RPMI7951 (cell line): ENCODE measurements around the gene RASAL3. TPM values are rescaled to one million over a fixed set of nuclear protein-coding genes. Genes with fewer than 3 reads are reported as not detected.
"Not testable (repeated sequence)": the region's sequence is repeated elsewhere in the genome, so short reads cannot be mapped to it uniquely, and the experiment has no call there.

Source experiments
- DNase-seq: peaks from one replicate; pipeline ENCODE4 v3.0.0-alpha.2; 2012; ENCODE audit warnings: low read depth
- total RNA-seq: library from RNA; depleted of rRNA; stranded (reverse); fragments of >200 nt; shearing (Covaris generic); gene quantifications from 2 replicates; pipeline ENCODE4 v1.2.3, GENCODE V29; 2014; rRNA removed

The RASAL3 gene
- 0.72 and 0.88 TPM in 2 replicates for total RNA-seq

- DNase-seq, result no peak
Observed at GRCh38 chr19:15464394-15465385, at the start of gene RASAL3. RASAL3 (minus strand) TSS chr19:15464544; CDS start chr19:15464358, 186 bp downstream.

- no peak for DNase-seq
Observed at GRCh38 chr19:15511671-15512424, 47.5 kb upstream of the RASAL3 start.

GRCh38 chr19:15508035-15508710 lies 43.8 kb upstream of the RASAL3 start, which contains the start of gene CYP4F22:
CYP4F22 (plus strand) TSS chr19:15508525; CDS start chr19:15525337, 16,812 bp downstream.
- no peak for DNase-seq

- no peak for DNase-seq
Observed at GRCh38 chr19:15507068-15508034, 43.0 kb upstream of the RASAL3 start.

- no peak for DNase-seq
Observed at GRCh38 chr19:15506074-15506571, 41.8 kb upstream of the RASAL3 start.

GRCh38 chr19:15502264-15502663 lies 37.9 kb upstream of the RASAL3 start:
- no peak for DNase-seq

GRCh38 chr19:15501596-15501995 lies 37.3 kb upstream of the RASAL3 start:
- no peak for DNase-seq

GRCh38 chr19:15498910-15499309 lies 34.6 kb upstream of the RASAL3 start:
- DNase-seq, result peak; percentile 24

GRCh38 chr19:15498156-15498858 lies 34.0 kb upstream of the RASAL3 start:
- DNase-seq, result no peak

- DNase-seq, result no peak
Observed at GRCh38 chr19:15495151-15495550, 30.8 kb upstream of the RASAL3 start.

GRCh38 chr19:15488489-15489226 lies 24.3 kb upstream of the RASAL3 start:
- DNase-seq, result no peak

GRCh38 chr19:15487038-15487437 lies 22.7 kb upstream of the RASAL3 start:
- DNase-seq, result no peak

- DNase-seq, result not testable (repeated sequence)
Observed at GRCh38 chr19:15485768-15486167, 21.4 kb upstream of the RASAL3 start.

- not testable (repeated sequence) for DNase-seq
Observed at GRCh38 chr19:15480996-15481395, 16.7 kb upstream of the RASAL3 start.

GRCh38 chr19:15479391-15480345 lies 15.3 kb upstream of the RASAL3 start, which contains the start of gene PGLYRP2:
PGLYRP2 (minus strand) TSS chr19:15479501; CDS start chr19:15479371, 130 bp downstream.
- DNase-seq, result peak; percentile 19

- DNase-seq, result no peak
Observed at GRCh38 chr19:15476325-15476724, 12.0 kb upstream of the RASAL3 start.

GRCh38 chr19:15475611-15476010 lies 11.3 kb upstream of the RASAL3 start:
- DNase-seq, result no peak

- no peak for DNase-seq
Observed at GRCh38 chr19:15475169-15475568, 10.8 kb upstream of the RASAL3 start.
